Body of pancreas (tissue), 4 donors: ENCODE measurements around the gene THBD.

ENCODE experiments used
- CTCF ChIP-seq, 7 experiments: fragments of 450-650 bp in 4 of 7; fragments of 200-600 bp in 3 of 7; sonication (generic) in 3 of 7; IDR thresholded peaks; one replicate each; pipeline ENCODE4 v1.5.1; 2016 to 2019; ENCODE audit warnings: antibody characterized with exemption in 7 of 7
- POLR2A ChIP-seq, 3 donors: fragments of 450-650 bp; IDR thresholded peaks; one replicate each; pipeline ENCODE4 v1.6.1; 2016; ENCODE audit warnings: antibody characterized with exemption in 3 of 3, mild to moderate bottlenecking in 2 of 3

GRCh38 chr20:23091721-23092383 is 42.4 kb upstream of the THBD start:
- TF ChIP-seq CTCF (IDR thresholded peaks at IDR 0.05), result no peak
- TF ChIP-seq POLR2A (IDR thresholded peaks at IDR 0.05), result no peak
